WI38 (cell line): ENCODE data around the gene GMEB2.
"Not testable (repeated sequence)": the region's sequence is repeated elsewhere in the genome, so short reads cannot be mapped to it uniquely, and the experiment has no call there.

Experiments used
- H3K4me3 ChIP-seq: 2 replicates; pipeline ENCODE4 v1.5.1; 2011; ENCODE audit warnings: low read depth, mild to moderate bottlenecking, control low read depth, low read length
- CTCF ChIP-seq: IDR thresholded peaks from 2 replicates; pipeline ENCODE4 v1.5.1; 2012; ENCODE audit warnings: low read depth, mild to moderate bottlenecking, control low read depth, low read length

Gene GMEB2

DNA sequence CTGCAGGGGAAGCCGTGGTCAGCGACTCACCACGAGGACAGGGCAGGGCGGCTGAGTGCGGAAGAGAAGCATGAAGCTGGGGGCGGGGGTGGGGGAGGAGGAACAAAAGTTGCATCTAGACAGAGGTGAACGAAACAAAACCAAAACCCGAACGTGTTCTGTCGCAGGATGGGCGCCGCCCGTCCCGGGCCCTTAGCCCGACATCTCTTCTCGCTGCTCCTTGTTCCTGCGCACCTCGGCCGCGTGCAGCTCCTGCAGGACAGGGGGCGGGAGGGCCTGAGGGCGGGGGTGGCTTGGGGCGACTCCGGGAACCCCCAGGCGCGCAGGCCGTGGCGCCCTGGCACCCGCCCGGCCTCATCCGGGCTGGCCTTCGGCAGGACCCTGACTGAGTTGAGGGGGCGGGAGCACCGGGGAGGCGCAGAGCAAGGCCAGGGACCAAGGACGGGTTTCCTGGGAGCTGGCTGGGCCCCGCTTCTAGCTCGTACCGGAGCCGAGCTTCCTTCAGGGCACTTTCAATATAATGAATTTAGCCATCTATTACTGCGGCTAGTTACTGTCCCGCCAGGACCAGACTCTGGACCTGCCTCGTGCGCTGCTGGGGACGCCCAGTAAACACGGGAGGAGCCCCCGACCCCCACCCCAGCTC lies 14.4 kb upstream of the GMEB2 start:
- H3K4me3 ChIP-seq = no peak overlapping the region
- TF ChIP-seq CTCF = no peak

DNA sequence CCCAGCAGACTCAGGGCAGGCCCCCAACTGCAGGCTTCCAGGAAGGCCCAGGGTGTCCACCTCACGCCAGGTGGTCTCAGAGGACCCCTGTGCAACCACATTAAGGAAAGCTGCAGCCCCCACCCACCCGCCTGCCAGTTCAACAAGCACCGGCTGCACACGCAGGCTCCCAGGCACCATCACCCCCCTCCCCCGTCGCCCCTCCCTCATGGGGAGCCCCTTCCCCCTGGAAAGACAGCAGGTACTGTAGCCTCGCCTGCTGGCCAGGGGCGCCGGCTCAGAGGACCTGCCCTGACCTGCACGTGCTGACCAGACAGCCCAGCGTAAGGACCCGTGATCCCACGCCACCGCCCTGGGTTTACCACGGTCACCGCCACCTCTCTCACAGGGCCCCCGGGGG lies 13.8 kb upstream of the GMEB2 start:
- H3K4me3 ChIP-seq = not testable (repeated sequence)

GRCh38 chr20:63640086-63640485 lies 13.2 kb upstream of the GMEB2 start:
- TF ChIP-seq CTCF = no peak
- no peak overlapping the region for H3K4me3 ChIP-seq

DNA sequence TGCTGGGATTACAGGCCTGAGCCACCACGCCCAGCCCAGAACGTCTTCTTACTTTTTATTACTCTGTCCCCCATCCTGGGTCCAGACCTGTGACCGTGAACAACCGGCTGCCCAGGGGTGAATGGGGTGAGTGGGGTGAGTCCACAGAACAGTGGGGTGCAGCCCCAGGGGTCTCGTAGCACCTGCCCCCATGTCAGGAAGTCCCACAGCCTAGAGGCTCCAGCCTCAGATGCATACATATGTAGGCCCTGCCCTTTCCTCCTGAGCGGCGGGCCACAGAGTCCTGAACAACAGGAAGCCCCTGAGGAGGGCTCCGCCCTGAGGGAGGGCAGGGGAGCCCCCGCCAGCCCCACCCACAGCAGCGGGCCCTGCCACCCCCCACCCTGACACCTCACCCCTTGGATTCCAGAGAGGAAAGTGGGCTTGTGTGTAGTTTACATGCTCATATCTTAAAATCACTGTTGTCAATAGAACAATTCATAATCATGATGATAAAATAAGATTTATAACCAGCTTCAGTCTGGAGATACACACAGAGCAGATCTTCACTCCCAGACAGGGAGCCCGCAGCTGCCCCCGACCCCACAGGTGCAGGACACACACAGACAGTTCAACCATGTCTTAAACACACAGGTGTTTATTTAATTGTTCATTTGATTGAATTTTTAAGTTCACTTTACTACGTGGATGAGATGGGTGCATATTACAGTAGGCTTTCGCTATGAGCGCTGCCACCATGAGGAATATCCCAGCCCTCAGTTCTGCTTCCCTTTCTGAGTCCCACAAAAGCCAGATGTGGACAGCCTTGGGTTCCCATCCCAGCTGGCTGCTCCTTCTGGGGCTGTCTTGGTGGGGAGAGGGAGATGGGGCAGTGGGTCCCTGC lies 12.4 kb upstream of the GMEB2 start:
- no peak overlapping the region for H3K4me3 ChIP-seq
- TF ChIP-seq CTCF = no peak

- TF ChIP-seq CTCF = no peak
- no peak overlapping the region for H3K4me3 ChIP-seq
Measured at GRCh38 chr20:63636752-63637628, 10.1 kb upstream of the GMEB2 start.

GRCh38 chr20:63635431-63636141 lies 8.7 kb upstream of the GMEB2 start:
- no peak overlapping the region for H3K4me3 ChIP-seq
- no peak for TF ChIP-seq CTCF

- TF ChIP-seq CTCF = no peak
- no peak overlapping the region for H3K4me3 ChIP-seq
Measured at GRCh38 chr20:63633732-63634131, 6.8 kb upstream of the GMEB2 start.

GRCh38 chr20:63631426-63631825 lies 4.5 kb upstream of the GMEB2 start:
- not testable (repeated sequence) for H3K4me3 ChIP-seq

DNA sequence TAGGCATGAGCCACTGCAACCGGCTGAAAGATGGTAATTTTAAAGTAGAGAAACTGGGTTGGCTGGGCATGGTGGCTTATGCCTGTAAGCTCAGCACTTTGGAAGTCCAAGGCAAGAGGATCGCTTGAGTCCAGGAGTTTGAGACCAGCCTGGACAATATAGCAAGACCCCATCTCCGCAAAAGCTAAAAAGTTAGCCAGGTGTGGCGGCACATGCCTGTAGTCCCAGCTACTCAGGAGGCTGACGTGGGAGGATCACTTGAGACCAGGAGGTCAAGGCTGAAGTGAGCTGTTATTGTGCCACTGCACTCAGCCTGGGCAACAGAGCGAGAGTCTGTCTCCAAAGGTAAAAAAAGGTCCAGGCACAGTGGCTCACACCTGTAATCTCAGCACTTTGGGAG lies 4.1 kb upstream of the GMEB2 start:
- H3K4me3 ChIP-seq = not testable (repeated sequence)
